ENCODE results near the gene PHACTR1.

PHACTR1 gene

DNA sequence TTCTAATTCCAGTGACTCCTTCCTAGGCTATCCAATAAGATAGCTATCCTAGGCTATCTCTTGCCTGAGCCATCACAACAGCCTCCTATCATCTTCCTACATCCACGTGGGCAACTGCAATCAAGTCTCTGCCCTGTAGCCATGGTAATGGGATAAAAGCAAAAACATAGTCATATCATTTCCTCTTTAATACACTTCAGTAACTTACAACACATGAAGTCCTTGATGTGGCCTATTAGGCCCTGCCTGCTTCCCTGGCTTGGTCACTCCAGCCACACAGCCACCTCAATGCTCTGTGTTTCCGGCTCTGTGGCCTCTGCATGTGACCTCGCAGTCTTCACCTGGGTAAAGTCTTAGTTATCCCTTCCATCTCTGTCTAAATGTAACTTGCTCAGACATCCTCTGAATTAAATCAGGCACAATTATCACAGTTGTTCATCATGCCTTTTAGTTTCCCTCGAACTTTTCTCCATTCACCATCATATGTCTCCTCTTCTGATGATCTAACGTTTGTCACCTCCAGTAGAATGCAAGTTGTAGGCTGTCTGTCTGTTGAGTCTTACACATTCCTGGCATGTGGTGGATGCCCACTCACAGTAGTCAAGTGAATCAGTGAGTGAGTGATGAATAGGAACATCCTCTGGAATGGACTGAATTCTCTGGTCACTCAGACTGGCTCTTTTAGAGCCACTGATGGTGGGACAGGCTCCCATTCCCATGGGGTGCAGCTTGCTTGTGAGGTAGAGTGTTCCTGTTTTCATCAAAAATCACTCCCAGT, 382.4 kb downstream of the PHACTR1 start:
- H3K79me2 ChIP-seq (ENCODE audit: low read length), result no peaks in the 10 kb centered on the region
- H4K20me1 ChIP-seq (ENCODE audit: insufficient read depth, low read length), result no peaks in the 10 kb centered on the region

DNA sequence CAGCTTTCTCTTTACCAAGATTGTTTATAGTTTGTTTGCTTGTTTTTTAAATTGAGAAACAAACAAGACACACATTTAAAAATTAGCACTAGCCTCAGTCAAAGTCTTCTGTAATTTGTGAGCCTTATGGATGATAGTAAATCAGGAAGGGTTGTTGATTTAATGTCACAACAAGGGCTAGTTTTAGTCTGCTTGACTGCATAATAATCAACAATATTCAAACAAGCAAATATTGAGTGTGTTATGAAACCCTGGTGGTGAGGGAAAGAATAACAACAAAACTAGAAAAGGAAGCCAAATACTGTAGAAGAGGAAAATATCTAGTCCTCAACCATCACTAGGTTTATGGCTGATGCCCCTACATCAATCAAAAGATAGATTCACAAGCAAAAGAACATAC, 383.2 kb downstream of the PHACTR1 start:
- Histone ChIP-seq H3K4me1 (ENCODE audit: low read length) (no peaks in the 10 kb centered on the region), H3K4me3 (ENCODE audit: low read length) (no peak overlapping the region), H3K9ac (ENCODE audit: low read length) (no peak overlapping the region), H3K27me3 (ENCODE audit: low read depth, low read length) (no peaks in the 10 kb centered on the region), H3K9me3 (ENCODE audit: insufficient read depth, low read length) (no peaks in the 10 kb centered on the region), H3K36me3 (replicated peaks; ENCODE audit: low read depth, low read length) (no peaks in the 10 kb centered on the region), H3K4me2 (ENCODE audit: low read length) (no peak overlapping the region), H2AFZ (ENCODE audit: low read depth, low read length) (no peak overlapping the region), H3K79me2 (ENCODE audit: low read length) (no peaks in the 10 kb centered on the region), H3K27ac (ENCODE audit: low read length) (no peak overlapping the region), H4K20me1 (ENCODE audit: insufficient read depth, low read length) (no peaks in the 10 kb centered on the region)
- TF ChIP-seq EZH2phosphoT487 (IDR thresholded peaks at IDR 0.05; ENCODE audit: low read depth), result no peak
- TF ChIP-seq, protein P1, sequence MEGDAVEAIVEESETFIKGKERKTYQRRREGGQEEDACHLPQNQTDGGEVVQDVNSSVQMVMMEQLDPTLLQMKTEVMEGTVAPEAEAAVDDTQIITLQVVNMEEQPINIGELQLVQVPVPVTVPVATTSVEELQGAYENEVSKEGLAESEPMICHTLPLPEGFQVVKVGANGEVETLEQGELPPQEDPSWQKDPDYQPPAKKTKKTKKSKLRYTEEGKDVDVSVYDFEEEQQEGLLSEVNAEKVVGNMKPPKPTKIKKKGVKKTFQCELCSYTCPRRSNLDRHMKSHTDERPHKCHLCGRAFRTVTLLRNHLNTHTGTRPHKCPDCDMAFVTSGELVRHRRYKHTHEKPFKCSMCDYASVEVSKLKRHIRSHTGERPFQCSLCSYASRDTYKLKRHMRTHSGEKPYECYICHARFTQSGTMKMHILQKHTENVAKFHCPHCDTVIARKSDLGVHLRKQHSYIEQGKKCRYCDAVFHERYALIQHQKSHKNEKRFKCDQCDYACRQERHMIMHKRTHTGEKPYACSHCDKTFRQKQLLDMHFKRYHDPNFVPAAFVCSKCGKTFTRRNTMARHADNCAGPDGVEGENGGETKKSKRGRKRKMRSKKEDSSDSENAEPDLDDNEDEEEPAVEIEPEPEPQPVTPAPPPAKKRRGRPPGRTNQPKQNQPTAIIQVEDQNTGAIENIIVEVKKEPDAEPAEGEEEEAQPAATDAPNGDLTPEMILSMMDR (IDR thresholded peaks at IDR 0.05; ENCODE audit: low read depth, low read length), result no peak

More for the DNA sequence above, 382.4 kb downstream of the PHACTR1 start:
- Histone ChIP-seq H3K36me3 (replicated peaks; ENCODE audit: low read depth, low read length) (no peaks in the 10 kb centered on the region), H3K9me3 (ENCODE audit: insufficient read depth, low read length) (no peaks in the 10 kb centered on the region), H3K27me3 (ENCODE audit: low read depth, low read length) (no peaks in the 10 kb centered on the region), H3K4me2 (ENCODE audit: low read length) (no peak overlapping the region), H3K27ac (ENCODE audit: low read length) (no peak overlapping the region), H3K4me1 (ENCODE audit: low read length) (no peaks in the 10 kb centered on the region), H3K9ac (ENCODE audit: low read length) (no peak overlapping the region), H3K4me3 (ENCODE audit: low read length) (no peak overlapping the region), H2AFZ (ENCODE audit: low read depth, low read length) (no peak overlapping the region)
- TF ChIP-seq EZH2phosphoT487 (IDR thresholded peaks at IDR 0.05; ENCODE audit: low read depth), result no peak
- TF ChIP-seq, protein P1 (IDR thresholded peaks at IDR 0.05; ENCODE audit: low read depth, low read length), result no peak

DNA sequence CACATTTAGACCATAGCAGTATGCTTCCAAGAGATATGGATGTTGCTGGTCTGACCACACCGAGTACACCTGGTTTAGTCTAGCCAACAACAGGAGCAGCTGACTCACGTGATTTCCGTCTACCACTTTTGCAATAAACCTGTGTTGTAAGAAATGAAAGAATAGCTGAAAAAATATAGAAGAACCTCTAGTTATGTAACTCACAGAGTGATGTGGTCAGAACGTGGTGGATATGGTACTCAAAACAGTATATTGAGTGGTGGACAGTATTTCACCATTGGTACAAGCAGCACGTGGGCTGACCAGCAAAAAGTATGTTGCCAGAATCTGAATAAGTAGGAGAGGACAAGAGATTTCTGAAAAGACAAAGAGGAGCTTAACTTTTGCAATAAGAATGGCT, 384.8 kb downstream of the PHACTR1 start:
- Histone ChIP-seq H3K4me3 (ENCODE audit: low read length) (no peak overlapping the region), H3K27me3 (ENCODE audit: low read depth, low read length) (no peaks in the 10 kb centered on the region), H3K4me1 (ENCODE audit: low read length) (no peaks in the 10 kb centered on the region), H3K27ac (ENCODE audit: low read length) (no peak overlapping the region), H3K36me3 (replicated peaks; ENCODE audit: low read depth, low read length) (no peaks in the 10 kb centered on the region), H3K9ac (ENCODE audit: low read length) (no peak overlapping the region), H4K20me1 (ENCODE audit: insufficient read depth, low read length) (no peaks in the 10 kb centered on the region), H3K9me3 (ENCODE audit: insufficient read depth, low read length) (no peaks in the 10 kb centered on the region), H2AFZ (ENCODE audit: low read depth, low read length) (no peak overlapping the region), H3K4me2 (ENCODE audit: low read length) (no peak overlapping the region), H3K79me2 (ENCODE audit: low read length) (no peaks in the 10 kb centered on the region)
- TF ChIP-seq EZH2phosphoT487 (IDR thresholded peaks at IDR 0.05; ENCODE audit: low read depth), result no peak
- TF ChIP-seq, protein P1 (IDR thresholded peaks at IDR 0.05; ENCODE audit: low read depth, low read length), result no peak

DNA sequence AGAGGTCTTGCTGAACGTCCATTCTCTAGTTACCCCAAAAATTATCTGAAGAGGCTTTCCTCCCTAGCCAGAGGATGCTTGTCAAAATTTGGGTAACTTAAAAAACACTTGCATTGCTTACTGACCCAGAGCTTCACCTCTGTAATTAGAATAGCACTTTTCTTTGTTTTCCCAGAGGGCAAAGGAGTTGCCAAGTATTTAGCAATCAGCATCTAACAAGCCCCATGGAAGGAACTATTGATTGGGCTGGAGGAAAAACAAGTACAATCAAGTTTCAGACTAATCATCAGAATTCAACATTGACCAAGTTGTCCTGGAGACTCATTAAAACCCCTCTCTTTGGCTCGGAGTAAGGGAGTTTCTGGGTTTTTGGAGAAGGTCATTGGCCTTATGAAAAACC, 385.4 kb downstream of the PHACTR1 start:
- Histone ChIP-seq H3K27ac (ENCODE audit: low read length) (no peak overlapping the region), H4K20me1 (ENCODE audit: insufficient read depth, low read length) (no peaks in the 10 kb centered on the region), H3K27me3 (ENCODE audit: low read depth, low read length) (no peaks in the 10 kb centered on the region), H3K4me2 (ENCODE audit: low read length) (no peak overlapping the region), H3K4me3 (ENCODE audit: low read length) (no peak overlapping the region), H3K9ac (ENCODE audit: low read length) (no peak overlapping the region), H3K36me3 (replicated peaks; ENCODE audit: low read depth, low read length) (no peaks in the 10 kb centered on the region), H3K4me1 (ENCODE audit: low read length) (no peaks in the 10 kb centered on the region), H3K9me3 (ENCODE audit: insufficient read depth, low read length) (no peaks in the 10 kb centered on the region), H2AFZ (ENCODE audit: low read depth, low read length) (no peak overlapping the region), H3K79me2 (ENCODE audit: low read length) (no peaks in the 10 kb centered on the region)
- TF ChIP-seq EZH2phosphoT487 (IDR thresholded peaks at IDR 0.05; ENCODE audit: low read depth), result no peak
- TF ChIP-seq, protein P1 (IDR thresholded peaks at IDR 0.05; ENCODE audit: low read depth, low read length), result no peak

Measured in OCI-LY3 (cell line).